Posterior vena cava (tissue), 2 donors: ENCODE data around the gene CARD9. TPM values are rescaled to one million over a fixed set of nuclear protein-coding genes. Genes with fewer than 3 reads are reported as not detected.

Experiments used
- DNase-seq: peaks from one replicate; pipeline ENCODE4 v3.0.0-alpha.2; 2020; ENCODE audit warnings: low spot score
- intact Hi-C, 2 donors: fragments of 100-400 bp; cut with DNase I; formaldehyde crosslinking; loops; one replicate each; pipeline versions ENCODE4 v1.14.1 to v1.14.2; 2022 to 2023
- total RNA-seq, 2 donors: library from RNA; stranded (reverse); fragmentation: NEBNext Ultra II Directional; extraction: Animal tissue kit (Norgen Biotek cat#: 25700); gene quantifications; one replicate each; pipeline ENCODE4 v1.2.1, GENCODE V29; 2021
- donor health status: DM: yes; HTN: yes; CAD: no.
- donor health status: DM: yes; HTN: yes; CAD: no.

The CARD9 gene
- total RNA-seq, 2 donors from 2014 or later: 3.1 to 3.9 TPM

GRCh38 chr9:136370687-136371532, 2.6 kb downstream of the CARD9 start:
- no peak for DNase-seq
- intact Hi-C loops: no loop called here

DNA sequence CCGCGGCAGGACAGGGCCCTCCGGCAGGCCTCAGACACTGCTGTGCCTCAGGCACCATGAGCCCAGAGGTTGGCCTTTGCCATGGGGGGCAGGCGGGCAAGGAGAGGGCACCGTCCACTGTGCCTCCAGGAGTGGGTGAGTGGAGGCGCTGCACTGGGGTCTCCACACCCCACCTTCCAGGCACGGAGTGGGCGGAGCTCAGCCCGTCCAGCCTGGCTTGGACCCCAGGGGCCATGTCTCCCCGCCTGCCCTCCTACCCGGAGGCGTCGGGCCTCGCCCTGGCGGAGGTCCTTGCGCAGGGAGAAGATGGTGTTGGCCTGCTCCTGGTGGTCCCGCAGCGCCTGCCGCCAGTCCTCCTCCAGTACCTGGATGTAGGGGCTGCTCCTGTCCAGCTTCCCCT, 3.4 kb downstream of the CARD9 start:
- intact Hi-C loops: no loop called here
- no peak for DNase-seq

- no peak for DNase-seq
- intact Hi-C loops: no loop called here
Measured at GRCh38 chr9:136368190-136368589, 5.3 kb downstream of the CARD9 start.

- no peak for DNase-seq
- intact Hi-C loops: no loop called here
Measured at GRCh38 chr9:136367296-136368145, 5.9 kb downstream of the CARD9 start.

DNA sequence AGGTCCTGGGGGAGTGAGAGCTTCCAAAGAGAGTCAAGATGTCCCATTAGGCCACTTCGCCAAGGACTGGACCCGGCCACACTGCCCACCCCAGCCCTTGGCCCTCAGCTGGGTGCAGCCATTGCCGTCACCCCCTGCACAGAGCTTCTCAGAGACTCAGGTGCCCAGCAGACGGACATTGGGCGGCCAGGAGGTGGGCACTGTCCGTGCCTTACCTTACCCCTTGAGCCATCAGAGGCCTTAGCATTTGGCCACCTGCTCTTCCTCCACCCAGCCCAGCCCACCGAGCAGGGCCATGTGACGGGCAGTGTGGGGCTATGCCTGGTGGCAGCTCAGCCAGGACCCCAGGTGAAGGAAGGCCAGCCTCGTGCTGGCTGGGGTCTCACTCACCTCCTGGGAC, 6.6 kb downstream of the CARD9 start:
- intact Hi-C loops: no loop called here
- DNase-seq: no peak

DNA sequence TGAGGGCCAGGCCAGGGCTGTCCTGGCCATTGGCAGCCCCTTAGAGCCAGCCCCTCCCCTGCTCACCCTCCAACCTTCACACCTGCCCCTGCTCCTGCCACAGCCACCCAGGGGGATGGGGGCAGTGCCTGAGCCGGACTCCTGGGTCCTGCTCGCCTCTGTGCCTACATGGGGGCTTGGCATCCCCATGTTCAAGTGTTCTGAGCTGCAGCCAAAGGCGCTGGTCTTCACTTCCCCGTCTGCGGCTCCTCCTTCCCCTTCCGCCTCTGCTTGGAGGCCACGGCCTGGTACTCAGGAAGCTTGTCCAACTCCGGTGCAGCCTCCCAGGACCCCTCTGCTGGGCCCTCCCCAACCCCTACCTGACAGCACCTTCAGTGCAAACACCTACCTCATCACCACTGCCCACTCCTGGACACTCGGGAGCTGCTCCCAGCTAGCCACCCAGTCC, 7.7 kb downstream of the CARD9 start:
- intact Hi-C loops: no loop called here
- DNase-seq: no peak

DNA sequence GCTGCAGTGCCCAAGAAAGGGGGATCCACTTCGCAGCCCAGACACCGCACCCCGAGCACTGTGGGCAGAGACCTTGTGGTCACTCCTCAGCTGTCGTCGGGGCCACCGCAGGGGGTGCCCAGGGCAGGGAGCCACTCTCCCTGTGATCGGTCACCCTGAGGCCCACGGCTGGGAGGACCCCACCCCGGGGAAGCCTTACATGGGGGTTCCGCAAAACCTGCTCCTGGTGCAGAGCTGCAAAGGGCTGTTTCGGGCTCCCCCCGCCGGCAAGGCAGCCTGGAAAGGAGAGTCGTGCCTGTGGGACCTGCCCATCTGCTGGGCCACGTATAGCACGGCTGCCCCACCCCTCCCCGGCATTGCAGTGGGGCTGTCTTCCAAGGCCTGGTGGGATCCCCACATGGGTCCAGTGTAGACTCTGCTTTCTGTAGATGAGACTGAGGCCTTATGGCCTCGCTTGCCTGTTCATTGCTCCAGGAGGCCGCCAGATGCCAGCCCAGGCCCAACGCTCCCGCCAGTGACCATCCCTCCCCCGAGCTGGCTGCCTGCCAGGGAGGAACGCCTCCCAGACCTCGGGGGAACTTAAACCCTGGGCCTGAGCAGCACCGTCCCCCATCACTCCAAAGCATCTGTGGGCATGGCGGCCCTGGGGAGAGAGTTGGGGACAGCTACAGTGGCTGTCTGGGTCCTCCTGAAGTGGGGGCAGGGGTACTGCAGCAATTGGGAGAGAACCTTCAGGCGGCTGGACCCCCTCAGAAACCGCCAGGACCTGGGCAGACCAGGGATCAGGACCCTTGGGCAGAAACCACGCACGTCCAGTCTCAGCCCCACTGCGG, 8.3 kb downstream of the CARD9 start:
- no peak for DNase-seq

GRCh38 chr9:136363949-136364748, 9.3 kb downstream of the CARD9 start:
- intact Hi-C loops: no loop called here
- no peak for DNase-seq

More for the DNA sequence above, 8.3 kb downstream of the CARD9 start:
- intact Hi-C loops: no loop called here

DNA sequence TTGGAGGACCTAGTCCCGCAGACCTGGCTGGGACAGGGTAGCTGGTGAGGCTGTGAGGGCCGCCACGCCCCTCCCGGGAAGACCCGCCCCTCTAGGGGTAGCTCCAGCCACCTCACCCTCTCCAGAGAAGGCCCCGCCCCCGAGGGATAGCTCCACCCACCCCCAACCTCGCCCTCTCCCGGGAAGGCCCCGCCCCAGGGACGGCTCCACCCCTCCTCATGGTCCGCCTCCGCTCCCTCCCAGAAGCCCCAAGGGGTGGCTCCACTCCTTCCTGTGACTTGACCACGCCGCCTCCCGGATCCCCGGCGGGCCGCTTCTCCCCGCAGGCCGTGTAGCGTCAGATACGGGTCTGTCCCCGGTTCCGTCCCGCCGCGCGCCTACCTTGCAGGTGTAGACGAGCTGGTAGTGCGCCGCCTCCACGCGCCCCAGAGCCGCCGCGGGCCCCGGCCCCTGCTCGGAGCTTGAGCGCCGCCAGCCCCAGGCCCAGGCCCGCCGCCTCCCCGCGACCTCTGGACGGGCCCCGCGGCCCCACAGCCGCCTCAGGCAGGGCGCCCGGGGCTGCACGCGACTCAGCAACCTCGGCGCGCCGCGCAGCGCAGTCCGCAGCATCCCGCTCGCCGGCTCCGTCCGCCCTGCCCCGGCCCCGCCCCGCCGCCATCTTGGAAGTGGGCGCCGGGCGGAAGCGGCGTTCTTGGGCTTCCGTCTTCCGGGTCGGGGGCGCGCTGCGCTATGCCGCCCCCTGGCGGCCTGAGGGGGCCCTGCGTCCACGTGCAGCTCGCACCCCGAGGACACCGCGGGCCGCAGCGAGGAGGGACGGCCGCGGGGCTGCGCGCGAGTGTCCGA, 10.1 kb downstream of the CARD9 start, which contains the start of gene DNLZ:
Gene DNLZ, minus strand, starts transcription at position 639 of the 843 bp plus-strand sequence. Its CDS starts 30 bp downstream, at position 609.
- intact Hi-C loops: no loop called here
- DNase-seq: peak; percentile 99

GRCh38 chr9:136362450-136362784, 11.1 kb downstream of the CARD9 start:
- no peak for DNase-seq
- intact Hi-C loops: no loop called here

GRCh38 chr9:136361754-136362449, 11.6 kb downstream of the CARD9 start:
- no peak for DNase-seq
- intact Hi-C loops: no loop called here

DNA sequence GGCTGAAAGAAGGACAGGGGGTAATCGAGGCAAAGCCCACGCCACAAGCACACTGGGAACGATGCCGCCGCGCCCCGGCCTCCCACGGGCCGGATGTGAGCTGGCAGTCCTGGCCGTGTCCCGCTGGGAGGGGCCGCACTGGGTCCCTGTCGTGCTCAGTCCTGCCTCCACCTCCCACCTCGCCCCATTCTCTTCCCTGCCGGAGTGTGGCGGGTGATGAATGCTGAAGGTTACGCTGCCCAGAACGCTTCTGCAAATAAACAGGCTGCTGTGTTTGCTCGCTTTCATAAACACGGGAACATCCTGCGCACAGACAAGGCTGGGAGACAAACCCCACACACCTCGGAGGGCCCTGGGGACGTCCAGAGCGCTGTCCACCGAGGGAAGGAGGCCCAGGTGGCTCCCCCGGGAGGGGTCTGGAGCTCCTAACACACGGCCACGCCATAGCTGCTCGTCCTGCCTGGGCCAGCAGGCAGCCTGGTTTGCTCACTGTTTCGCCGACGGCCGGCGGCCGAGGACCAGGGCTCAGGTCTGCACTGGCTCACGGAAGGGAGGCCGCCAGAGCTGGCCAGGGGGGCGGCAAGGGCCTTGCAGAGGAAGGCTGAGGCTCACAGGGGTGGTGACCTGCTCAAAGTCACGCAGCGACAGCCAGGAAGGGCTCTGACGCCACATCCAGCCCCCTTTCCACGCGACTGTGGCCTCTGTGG, 12.3 kb downstream of the CARD9 start:
- no peak for DNase-seq
- intact Hi-C loops: no loop called here

DNA sequence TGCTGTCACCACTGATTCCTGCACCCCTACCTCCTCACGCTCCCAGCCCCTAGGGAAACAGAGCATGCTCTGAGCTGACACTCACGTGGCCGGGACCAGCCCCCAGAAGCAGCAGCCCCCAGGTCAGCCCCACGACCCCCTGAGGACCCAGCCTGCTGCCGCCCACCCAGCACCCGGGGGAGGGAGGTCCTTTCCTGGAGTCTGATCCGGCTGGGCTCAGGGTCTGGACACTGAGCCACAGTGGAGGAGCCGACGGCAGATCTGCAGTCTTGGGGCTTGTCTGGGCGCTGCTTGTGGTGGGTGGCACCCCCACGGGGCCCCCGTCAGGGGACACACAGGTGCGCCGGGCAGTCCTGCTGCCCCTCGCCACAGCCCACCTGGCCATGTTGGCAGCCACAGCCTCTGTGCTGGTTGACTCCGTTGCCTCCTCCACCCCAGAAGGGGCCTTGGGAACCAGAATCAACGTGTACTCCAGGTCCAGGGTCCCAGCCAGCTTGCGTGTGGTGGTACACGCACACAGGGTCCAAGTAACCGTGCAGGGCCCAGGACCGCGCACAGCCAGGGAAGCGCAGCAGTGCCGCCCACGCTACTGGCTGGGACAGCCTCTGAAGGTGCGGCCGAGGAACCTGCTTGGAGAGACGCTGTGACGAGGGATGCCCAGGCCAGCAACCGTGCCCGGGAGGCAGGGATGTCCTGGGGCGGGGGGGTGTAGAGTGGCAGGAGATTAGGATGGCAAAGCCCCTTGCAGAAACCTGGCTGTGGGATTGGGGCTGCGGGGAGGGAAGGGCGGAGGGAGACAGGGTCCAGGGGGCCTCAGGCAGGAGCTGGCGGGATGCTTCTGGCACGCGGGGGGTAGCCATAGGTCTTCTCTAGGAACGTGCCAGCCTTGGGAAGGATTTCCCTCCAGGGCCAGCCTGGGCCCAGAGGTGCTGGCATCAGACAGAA, 13.4 kb downstream of the CARD9 start:
- intact Hi-C loops: no loop called here
- DNase-seq: no peak

DNA sequence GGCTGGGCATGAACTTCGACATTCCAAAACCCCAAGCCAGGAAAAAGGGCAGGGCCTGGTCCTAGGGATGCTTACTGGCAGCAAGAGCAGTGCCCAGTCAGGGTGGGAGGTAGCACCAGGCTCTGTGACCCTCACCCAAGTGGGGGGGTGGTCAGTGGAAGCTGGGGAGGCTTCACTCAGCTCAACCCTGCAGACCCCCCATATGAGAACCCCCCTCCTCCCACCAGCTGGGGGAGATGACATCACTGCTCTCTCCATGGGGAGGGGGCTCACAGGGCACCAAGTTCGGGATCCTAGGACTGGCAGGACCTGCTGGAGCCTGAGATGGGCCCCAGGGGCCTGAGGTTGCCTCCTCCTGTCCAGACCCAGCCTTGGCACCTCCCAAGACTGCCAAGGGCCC, 14.6 kb downstream of the CARD9 start:
- intact Hi-C loops: no loop called here
- no peak for DNase-seq

GRCh38 chr9:136358016-136358415, 15.5 kb downstream of the CARD9 start:
- no peak for DNase-seq
- intact Hi-C loops: no loop called here
